Thyroid gland (tissue), 4 donors: ENCODE data around the gene PROZ. TPM values are rescaled to one million over a fixed set of nuclear protein-coding genes. Genes with fewer than 3 reads are reported as not detected.

Source experiments
- DNase-seq, 2 donors: peaks; one replicate each; pipeline ENCODE4 v3.0.0-alpha.2; 2019
- H3K27ac ChIP-seq, 3 donors: fragments of 200-600 bp; sonication (generic); 1 replicate in 2 of 3; 2 replicates in 1 of 3; pipeline ENCODE4 v1.5.1; 2016 to 2019; ENCODE audit warnings: mild to moderate bottlenecking in 1 of 3, moderate library complexity in 1 of 3
- H3K27me3 ChIP-seq: fragments of 200-600 bp; sonication (generic); one replicate; pipeline ENCODE4 v1.5.1; 2019
- H3K36me3 ChIP-seq, 2 donors: fragments of 200-600 bp; sonication (generic); one replicate each; pipeline ENCODE4 v1.5.1; 2016 to 2019
- H3K4me1 ChIP-seq, 2 donors: fragments of 200-600 bp; sonication (generic); one replicate each; pipeline ENCODE4 v1.5.1; 2017 to 2019
- H3K4me3 ChIP-seq, 3 donors: fragments of 200-600 bp; sonication (generic); replicated peaks in 1 of 3; 1 replicate in 2 of 3; 2 replicates in 1 of 3; pipeline ENCODE4 v1.5.1; 2016; ENCODE audit warnings: mild to moderate bottlenecking in 1 of 3
- H3K9me3 ChIP-seq: fragments of 200-600 bp; sonication (generic); one replicate; pipeline ENCODE4 v1.5.1; 2017
- POLR2A ChIP-seq, 2 donors: fragments of 450-650 bp; IDR thresholded peaks; one replicate each; pipeline ENCODE4 v1.6.1; 2017; ENCODE audit warnings: antibody characterized with exemption in 2 of 2, mild to moderate bottlenecking in 2 of 2, moderate library complexity in 1 of 2
- WGBS, 2 donors: methylation state at CpG; one replicate each; pipeline ENCODE4 v1.1.5; 2017; 5-methylcytosine and 5-hydroxymethylcytosine counted together
- intact Hi-C: fragments of 100-400 bp; cut with DNase I; formaldehyde crosslinking; loops from one replicate; pipeline ENCODE4 v1.15.1; 2023
- total RNA-seq, 4 donors: library from RNA; depleted of rRNA; stranded (reverse); fragments of >200 nt; gene quantifications; one replicate each; pipeline ENCODE4 v1.2.3, GENCODE V29; 2016
- TF ChIP-seq, protein P1 (sequence below), 6 experiments: fragments of 200-600 bp in 3 of 6; fragments of 450-650 bp in 3 of 6; sonication (generic) in 3 of 6; IDR thresholded peaks; one replicate each; pipeline ENCODE4 v1.5.1; 2016 to 2019; ENCODE audit warnings: antibody characterized with exemption in 6 of 6, mild to moderate bottlenecking in 2 of 6, inconsistent platforms in 1 of 6, moderate library complexity in 1 of 6

The PROZ gene
- total RNA-seq, 4 donors from 2014 or later, result not detected

- intact Hi-C loops, result no loop called here
- no peak for TF ChIP-seq POLR2A (IDR thresholded peaks at IDR 0.05)
- H3K4me1 ChIP-seq, result no peaks in the 10 kb centered on the region
- H3K27me3 ChIP-seq, result no peaks in the 10 kb centered on the region
- no peak overlapping the region for H3K27ac ChIP-seq
- 76 to 77% methylated on average over 9 of the region's 9 CpGs for WGBS, 2 donors
- H3K9me3 ChIP-seq, result no peaks in the 10 kb centered on the region
- no peak overlapping the region for H3K4me3 ChIP-seq
- H3K36me3 ChIP-seq, result peaks cover 13 to 24% of the 10 kb centered on the region in 2 donors
- peak; percentile 13 to 37 for DNase-seq
These were observed 28.8 kb downstream of the PROZ start for GRCh38 chr13:113187263-113187669.

GRCh38 chr13:113187883-113188665 lies 29.6 kb downstream of the PROZ start:
- intact Hi-C loops, result no loop called here
- H3K36me3 ChIP-seq, result peaks cover 13 to 21% of the 10 kb centered on the region in 2 donors

GRCh38 chr13:113190181-113190580 lies 31.7 kb downstream of the PROZ start:
- Histone ChIP-seq H3K4me1 (no peaks in the 10 kb centered on the region), H3K9me3 (no peaks in the 10 kb centered on the region), H3K27ac (no peak overlapping the region), H3K27me3 (no peaks in the 10 kb centered on the region), H3K36me3 (peaks cover 14 to 20% of the 10 kb centered on the region in 2 donors), H3K4me3 (no peak overlapping the region)
- DNase-seq, result no peak
- intact Hi-C loops, result no loop called here
- no peak for TF ChIP-seq POLR2A (IDR thresholded peaks at IDR 0.05)
- TF ChIP-seq, protein P1, sequence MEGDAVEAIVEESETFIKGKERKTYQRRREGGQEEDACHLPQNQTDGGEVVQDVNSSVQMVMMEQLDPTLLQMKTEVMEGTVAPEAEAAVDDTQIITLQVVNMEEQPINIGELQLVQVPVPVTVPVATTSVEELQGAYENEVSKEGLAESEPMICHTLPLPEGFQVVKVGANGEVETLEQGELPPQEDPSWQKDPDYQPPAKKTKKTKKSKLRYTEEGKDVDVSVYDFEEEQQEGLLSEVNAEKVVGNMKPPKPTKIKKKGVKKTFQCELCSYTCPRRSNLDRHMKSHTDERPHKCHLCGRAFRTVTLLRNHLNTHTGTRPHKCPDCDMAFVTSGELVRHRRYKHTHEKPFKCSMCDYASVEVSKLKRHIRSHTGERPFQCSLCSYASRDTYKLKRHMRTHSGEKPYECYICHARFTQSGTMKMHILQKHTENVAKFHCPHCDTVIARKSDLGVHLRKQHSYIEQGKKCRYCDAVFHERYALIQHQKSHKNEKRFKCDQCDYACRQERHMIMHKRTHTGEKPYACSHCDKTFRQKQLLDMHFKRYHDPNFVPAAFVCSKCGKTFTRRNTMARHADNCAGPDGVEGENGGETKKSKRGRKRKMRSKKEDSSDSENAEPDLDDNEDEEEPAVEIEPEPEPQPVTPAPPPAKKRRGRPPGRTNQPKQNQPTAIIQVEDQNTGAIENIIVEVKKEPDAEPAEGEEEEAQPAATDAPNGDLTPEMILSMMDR (IDR thresholded peaks at IDR 0.05), result no peak
- WGBS, 2 donors, result 87 to 89% methylated on average over 4 of the region's 4 CpGs

More at GRCh38 chr13:113187883-113188665, 29.6 kb downstream of the PROZ start:
- TF ChIP-seq, protein P1 (IDR thresholded peaks at IDR 0.05), result no peak
- TF ChIP-seq POLR2A (IDR thresholded peaks at IDR 0.05), result no peak
- DNase-seq, result no peak
- Histone ChIP-seq H3K4me3 (no peak overlapping the region), H3K27me3 (no peaks in the 10 kb centered on the region), H3K9me3 (no peaks in the 10 kb centered on the region), H3K27ac (no peak overlapping the region), H3K4me1 (no peaks in the 10 kb centered on the region)
- 95 to 96% methylated on average over 23 of the region's 23 CpGs for WGBS, 2 donors

DNA sequence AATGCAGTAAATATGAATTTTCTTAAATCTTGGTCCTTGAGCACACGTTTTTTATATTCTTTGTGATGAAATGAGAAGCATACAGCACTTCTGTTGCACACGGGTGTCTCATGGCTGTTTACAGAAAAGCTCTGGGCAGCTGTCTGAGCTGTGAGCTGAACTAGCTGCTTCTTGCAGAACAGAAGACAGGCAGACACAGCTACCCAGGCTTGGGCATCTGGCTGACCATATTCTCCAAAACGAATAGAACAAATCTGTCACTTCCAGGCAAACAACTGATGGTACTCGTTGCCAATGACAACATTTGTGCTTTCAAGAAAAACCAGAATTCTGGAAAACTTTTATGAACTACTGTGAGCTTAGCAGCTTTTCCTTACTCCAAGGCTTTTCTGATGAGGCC lies 33.8 kb downstream of the PROZ start:
- no peak overlapping the region for H3K4me3 ChIP-seq
- H3K36me3 ChIP-seq, result peaks cover 30 to 31% of the 10 kb centered on the region in 2 donors
- TF ChIP-seq, protein P1 (IDR thresholded peaks at IDR 0.05), result no peak
- no peak for TF ChIP-seq POLR2A (IDR thresholded peaks at IDR 0.05)
- H3K27me3 ChIP-seq, result no peaks in the 10 kb centered on the region
- no peaks in the 10 kb centered on the region for H3K4me1 ChIP-seq
- intact Hi-C loops, result no loop called here
- no peaks in the 10 kb centered on the region for H3K9me3 ChIP-seq
- 82 to 88% methylated on average over 4 of the region's 4 CpGs for WGBS, 2 donors
- H3K27ac ChIP-seq, result no peak overlapping the region
- no peak for DNase-seq

DNA sequence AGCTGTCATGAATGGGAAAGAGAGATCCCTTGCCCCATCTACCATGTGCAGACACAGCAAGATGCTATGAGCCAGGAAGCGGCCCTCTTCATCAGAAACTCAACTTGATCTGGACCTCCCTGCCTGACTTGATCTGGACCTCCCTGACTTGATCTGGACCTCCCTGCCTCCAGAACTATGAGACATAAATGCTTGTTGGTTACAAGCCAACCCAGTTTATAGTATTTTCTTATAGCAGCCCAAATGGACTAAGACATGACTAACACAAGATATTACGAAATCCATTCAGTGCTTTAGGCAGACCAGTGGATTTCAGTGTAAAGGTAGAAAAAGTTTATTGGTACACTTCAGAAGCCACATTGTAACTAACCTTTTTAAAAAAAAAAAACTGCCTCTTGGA lies 34.5 kb downstream of the PROZ start:
- H3K4me1 ChIP-seq, result no peaks in the 10 kb centered on the region
- no peak overlapping the region for H3K27ac ChIP-seq
- no peaks in the 10 kb centered on the region for H3K9me3 ChIP-seq
- no peaks in the 10 kb centered on the region for H3K27me3 ChIP-seq
- peaks cover 36 to 37% of the 10 kb centered on the region in 2 donors for H3K36me3 ChIP-seq
- no peak overlapping the region for H3K4me3 ChIP-seq
- 96% methylated on average over 2 of the region's 2 CpGs for WGBS, 2 donors
- intact Hi-C loops, result no loop called here
- TF ChIP-seq, protein P1 (IDR thresholded peaks at IDR 0.05), result no peak
- no peak for TF ChIP-seq POLR2A (IDR thresholded peaks at IDR 0.05)
- DNase-seq, result no peak
